ENCODE data around the gene MATN1. TPM values are rescaled to one million over a fixed set of nuclear protein-coding genes. Genes with fewer than 3 reads are reported as not detected.

MATN1 gene
- total RNA-seq, 1 experiment from 2014 or later, result 0.12 TPM

GRCh38 chr1:30730346-30731108 lies 7.1 kb upstream of the MATN1 start:
- no TSS peak for BruUV-seq (replicated peaks)
- RAD21 ChIA-PET (ENCODE audit: low non-redundant PET in 1 of 2, low total read pairs in 2 of 2, uncharacterized antibody in 2 of 2, unreplicated experiment in 2 of 2), result no interaction called here

More at GRCh38 chr1:30730346-30731108, 7.1 kb upstream of the MATN1 start:
- POLR2A ChIA-PET, result no interaction called here
- Histone ChIP-seq H3K27me3 (ENCODE audit: insufficient read depth, low read length) (no peaks in the 10 kb centered on the region), H3K9me2 (ENCODE audit: insufficient read depth) (no peaks in the 10 kb centered on the region), H3K27ac (ENCODE audit: low read depth, low read length) (no peak overlapping the region), H3K4me2 (ENCODE audit: low read length) (no peak overlapping the region), H3K4me1 (ENCODE audit: control insufficient read depth in 1 of 2, insufficient read depth in 2 of 2, low read length in 2 of 2) (no peaks in the 10 kb centered on the region), H2AFZ (ENCODE audit: low read depth, low read length, poor library complexity, severe bottlenecking) (no peak overlapping the region), H3K4me3 (replicated peaks in 1 of 2; ENCODE audit: low read depth in 1 of 2, low read length in 2 of 2) (no peak overlapping the region), H4K20me1 (ENCODE audit: insufficient read depth) (no peaks in the 10 kb centered on the region), H3K36me3 (ENCODE audit: control insufficient read depth in 1 of 2, insufficient read depth in 2 of 2, low read length in 2 of 2) (no peaks in the 10 kb centered on the region), H3K79me2 (ENCODE audit: insufficient read depth, low read length) (no peaks in the 10 kb centered on the region), H3K9me3 (ENCODE audit: control insufficient read depth in 1 of 2, insufficient read depth in 1 of 2, low read depth in 1 of 2, low read length in 2 of 2) (no peaks in the 10 kb centered on the region), H3K9ac (ENCODE audit: low read length) (no peak overlapping the region)
- DNase-seq (ENCODE audit: low read depth, low spot score) (no peak), ATAC-seq (no peak)
- intact Hi-C loops (cut with micrococcal nuclease), result no loop called here
- no peak for TF ChIP-seq SRF (IDR thresholded peaks at IDR 0.05; ENCODE audit: low read depth)
- no peak for TF ChIP-seq JUND (IDR thresholded peaks at IDR 0.05)
- TF ChIP-seq POLR2A (IDR thresholded peaks at IDR 0.05; ENCODE audit: borderline replicate concordance, extremely low read depth, insufficient read depth, insufficient read length), result no peak
- no peak for TF ChIP-seq EZH2phosphoT487 (IDR thresholded peaks at IDR 0.05; ENCODE audit: borderline replicate concordance)
- no peak for TF ChIP-seq MAX (IDR thresholded peaks at IDR 0.05)
- no peak for TF ChIP-seq ZBTB33 (IDR thresholded peaks at IDR 0.05; ENCODE audit: extremely low read depth, insufficient replicate concordance, low read length)
- no peak for TF ChIP-seq ZFX (IDR thresholded peaks at IDR 0.05)
- TF ChIP-seq CBX3 (IDR thresholded peaks at IDR 0.05; ENCODE audit: low read depth), result no peak
- TF ChIP-seq EGR1 (IDR thresholded peaks at IDR 0.05; ENCODE audit: low read depth), result no peak
- TF ChIP-seq SIN3A (IDR thresholded peaks at IDR 0.05; ENCODE audit: low read depth), result no peak
- TF ChIP-seq REST (IDR thresholded peaks at IDR 0.05; ENCODE audit: low read depth), result no peak
- TF ChIP-seq CEBPB (IDR thresholded peaks at IDR 0.05; ENCODE audit: low read depth), result no peak
- TF ChIP-seq ZNF274 (IDR thresholded peaks at IDR 0.05; ENCODE audit: low read depth, low read length), result no peak
- CTCF ChIA-PET, result interaction anchor here (1.4 to 1.6 kb wide), 2 partner anchors 12 to 49 kb away, joined by 4 to 5 read pairs; no protein-coding TSS in a partner anchor
